ENCODE results near the gene DCAF17.
"Not testable (repeated sequence)": the region's sequence is repeated elsewhere in the genome, so short reads cannot be mapped to it uniquely, and the experiment has no call there.

Gene DCAF17

GRCh38 chr2:171487803-171488259 is 53.8 kb downstream of the DCAF17 start:
- no peak overlapping the region for H3K4me3 ChIP-seq (ENCODE audit: low read depth, low read length)
- ChIA-PET CTCF (no interaction called here), POLR2A (no interaction called here)
- TF ChIP-seq, protein P1, sequence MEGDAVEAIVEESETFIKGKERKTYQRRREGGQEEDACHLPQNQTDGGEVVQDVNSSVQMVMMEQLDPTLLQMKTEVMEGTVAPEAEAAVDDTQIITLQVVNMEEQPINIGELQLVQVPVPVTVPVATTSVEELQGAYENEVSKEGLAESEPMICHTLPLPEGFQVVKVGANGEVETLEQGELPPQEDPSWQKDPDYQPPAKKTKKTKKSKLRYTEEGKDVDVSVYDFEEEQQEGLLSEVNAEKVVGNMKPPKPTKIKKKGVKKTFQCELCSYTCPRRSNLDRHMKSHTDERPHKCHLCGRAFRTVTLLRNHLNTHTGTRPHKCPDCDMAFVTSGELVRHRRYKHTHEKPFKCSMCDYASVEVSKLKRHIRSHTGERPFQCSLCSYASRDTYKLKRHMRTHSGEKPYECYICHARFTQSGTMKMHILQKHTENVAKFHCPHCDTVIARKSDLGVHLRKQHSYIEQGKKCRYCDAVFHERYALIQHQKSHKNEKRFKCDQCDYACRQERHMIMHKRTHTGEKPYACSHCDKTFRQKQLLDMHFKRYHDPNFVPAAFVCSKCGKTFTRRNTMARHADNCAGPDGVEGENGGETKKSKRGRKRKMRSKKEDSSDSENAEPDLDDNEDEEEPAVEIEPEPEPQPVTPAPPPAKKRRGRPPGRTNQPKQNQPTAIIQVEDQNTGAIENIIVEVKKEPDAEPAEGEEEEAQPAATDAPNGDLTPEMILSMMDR (IDR thresholded peaks at IDR 0.05; ENCODE audit: insufficient read depth, low read length, missing control alignments): no peak
- no peak for DNase-seq (ENCODE audit: low read depth, low spot score)

DNA sequence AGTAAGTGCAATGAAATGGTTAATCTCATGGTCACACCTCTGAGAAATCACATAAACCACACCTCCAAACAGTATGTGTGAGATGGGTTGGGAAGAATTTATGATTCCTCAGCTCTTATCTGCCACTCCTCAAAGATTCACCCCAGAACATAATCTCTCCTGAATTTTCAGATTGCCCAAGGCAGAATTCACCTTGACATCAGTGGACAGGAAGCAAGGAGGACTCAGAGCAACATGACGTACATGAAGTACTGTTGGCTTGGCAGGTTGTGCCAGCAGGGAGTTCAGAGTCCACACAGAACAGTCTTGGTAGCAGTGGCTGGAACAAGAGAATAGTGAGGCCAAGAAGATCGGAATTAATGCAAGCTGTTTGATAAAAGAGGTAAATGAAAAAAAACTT is 56.6 kb downstream of the DCAF17 start:
- DNase-seq (ENCODE audit: low read depth, low spot score): no peak
- H3K4me3 ChIP-seq (ENCODE audit: low read depth, low read length): no peak overlapping the region
- TF ChIP-seq, protein P1 (IDR thresholded peaks at IDR 0.05; ENCODE audit: insufficient read depth, low read length, missing control alignments): no peak
- CTCF ChIA-PET: interaction anchor here (1.0 to 1.1 kb wide), 2 partner anchors 9 to 15 kb away, joined by 3 read pairs; no protein-coding TSS in a partner anchor
- POLR2A ChIA-PET: no interaction called here

DNA sequence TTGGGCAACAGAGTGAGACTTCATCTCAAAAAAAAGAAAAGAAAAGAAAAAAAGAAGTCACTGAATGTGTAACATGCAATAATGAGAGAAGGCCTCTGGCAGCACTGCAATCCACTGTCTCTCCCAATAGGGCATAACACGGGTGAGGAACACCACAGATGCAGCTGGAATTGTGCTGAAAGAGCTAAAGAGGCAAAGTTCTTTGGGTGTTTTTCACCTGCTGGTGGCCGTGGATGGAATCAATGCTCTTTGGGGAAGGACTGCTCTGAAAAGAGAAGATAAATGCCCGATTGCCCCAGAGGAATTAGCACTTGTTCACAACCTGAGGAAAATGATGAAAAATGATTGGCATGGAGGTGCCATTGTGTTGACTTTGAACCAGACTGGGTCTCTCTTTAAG is 57.3 kb downstream of the DCAF17 start:
- POLR2A ChIA-PET: no interaction called here

GRCh38 chr2:171492664-171493063 is 58.6 kb downstream of the DCAF17 start:
- H3K4me3 ChIP-seq (ENCODE audit: low read depth, low read length): no peak overlapping the region
- DNase-seq (ENCODE audit: low read depth, low spot score): no peak
- ChIA-PET POLR2A (no interaction called here), CTCF (interaction anchor here (0.8 kb wide), 1 partner anchor 10 kb away, joined by 3 read pairs; no protein-coding TSS in a partner anchor)
- TF ChIP-seq, protein P1 (IDR thresholded peaks at IDR 0.05; ENCODE audit: insufficient read depth, low read length, missing control alignments): no peak

More for the DNA sequence above, 57.3 kb downstream of the DCAF17 start:
- no peak for DNase-seq (ENCODE audit: low read depth, low spot score)
- TF ChIP-seq, protein P1 (IDR thresholded peaks at IDR 0.05; ENCODE audit: insufficient read depth, low read length, missing control alignments): no peak
- CTCF ChIA-PET: no interaction called here
- no peak overlapping the region for H3K4me3 ChIP-seq (ENCODE audit: low read depth, low read length)

DNA sequence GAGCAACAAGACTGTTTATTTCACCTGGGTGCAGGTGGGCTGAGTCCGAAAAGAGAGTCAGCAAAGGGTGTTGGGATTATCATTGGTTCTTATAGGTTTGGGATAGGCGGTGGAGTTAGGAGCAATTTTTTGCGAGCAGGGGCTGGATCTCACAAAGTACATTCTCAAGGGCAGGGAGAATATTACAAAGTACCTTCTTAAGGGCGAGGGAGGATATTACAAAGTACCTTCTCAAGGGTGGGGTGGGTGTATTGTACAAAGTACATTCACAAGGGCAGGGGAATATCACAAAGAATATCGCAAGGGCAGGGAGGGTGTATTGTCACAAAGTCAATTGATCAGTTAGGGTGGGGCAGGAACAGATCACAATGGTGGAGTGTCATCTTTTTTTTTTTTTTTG is 63.6 kb downstream of the DCAF17 start:
- CTCF ChIA-PET; POLR2A ChIA-PET; H3K4me3 ChIP-seq (ENCODE audit: low read depth, low read length): not testable (repeated sequence)

GRCh38 chr2:171505374-171505773 is 71.3 kb downstream of the DCAF17 start:
- ChIA-PET POLR2A (no interaction called here), CTCF (interaction anchor here (1.0 to 1.3 kb wide), 2 partner anchors 10 to 15 kb away, joined by 3 read pairs; no protein-coding TSS in a partner anchor)
- H3K4me3 ChIP-seq (ENCODE audit: low read depth, low read length): no peak overlapping the region
- TF ChIP-seq, protein P1 (IDR thresholded peaks at IDR 0.05; ENCODE audit: insufficient read depth, low read length, missing control alignments): no peak
- no peak for DNase-seq (ENCODE audit: low read depth, low spot score)

More for the DNA sequence above, 63.6 kb downstream of the DCAF17 start:
- DNase-seq (ENCODE audit: low read depth, low spot score): not testable (repeated sequence)

Measured in AG04449 (cell line).